HG02943 (cell line): ENCODE measurements around the gene SLIT3.
"Not testable (repeated sequence)": the region's sequence is repeated elsewhere in the genome, so short reads cannot be mapped to it uniquely, and the experiment has no call there.

Source experiments
- ATAC-seq: cut with Tn5 transposase; IDR thresholded peaks from one replicate; pipeline ENCODE4 v1.9.1; 2021; ENCODE audit warnings: mild to moderate bottlenecking, low read depth, moderate library complexity; ENCODE audit not compliant: unreplicated experiment

Gene SLIT3

GRCh38 chr5:169151051-169151805 lies 149.7 kb downstream of the SLIT3 start:
- ATAC-seq, result no peak

DNA sequence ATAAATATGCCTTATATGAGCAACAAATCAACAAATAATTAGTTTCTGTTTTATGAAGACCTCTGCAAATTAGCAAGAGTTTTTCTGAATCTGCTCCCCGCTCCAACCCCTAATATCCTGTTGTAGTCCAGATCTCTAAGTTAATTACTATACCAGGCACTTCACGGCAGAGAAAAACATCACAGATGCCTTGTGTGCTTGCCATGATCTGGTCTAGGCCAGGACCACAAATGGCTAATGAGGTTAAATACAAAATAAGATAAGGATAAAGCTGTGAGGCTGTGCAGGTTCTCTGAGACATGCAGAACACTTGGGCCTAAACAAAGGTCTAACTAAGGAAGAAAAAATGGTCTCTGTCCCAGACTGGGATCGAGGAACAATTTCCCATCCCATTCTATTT lies 150.8 kb downstream of the SLIT3 start:
- ATAC-seq, result no peak

DNA sequence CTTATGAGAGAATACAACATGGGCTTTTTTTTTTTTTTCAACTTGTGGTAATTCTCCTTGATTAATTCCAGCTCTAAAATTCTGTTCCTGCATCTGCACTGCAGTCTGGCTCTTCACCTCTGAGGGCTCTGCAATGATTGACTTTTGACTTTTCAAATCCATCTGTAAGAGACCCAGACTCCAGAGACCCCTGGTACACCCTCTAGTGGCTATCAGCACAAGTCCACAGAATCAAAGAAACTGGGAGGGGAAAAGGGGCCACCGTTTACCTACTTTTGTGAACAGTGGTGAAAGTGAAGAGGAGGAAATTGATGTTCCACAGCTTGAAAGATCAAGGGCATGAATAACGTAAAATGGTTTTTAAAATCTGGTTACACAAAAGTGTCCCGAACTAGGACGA lies 151.6 kb downstream of the SLIT3 start:
- no peak for ATAC-seq

GRCh38 chr5:169148138-169148740 lies 152.7 kb downstream of the SLIT3 start:
- no peak for ATAC-seq

- ATAC-seq, result no peak
Measured at GRCh38 chr5:169147534-169147933, 153.4 kb downstream of the SLIT3 start.

- ATAC-seq, result no peak
Measured at GRCh38 chr5:169146158-169146557, 154.8 kb downstream of the SLIT3 start.

GRCh38 chr5:169142264-169142970 lies 158.5 kb downstream of the SLIT3 start:
- no peak for ATAC-seq

GRCh38 chr5:169140215-169140614 lies 160.7 kb downstream of the SLIT3 start:
- ATAC-seq, result not testable (repeated sequence)

DNA sequence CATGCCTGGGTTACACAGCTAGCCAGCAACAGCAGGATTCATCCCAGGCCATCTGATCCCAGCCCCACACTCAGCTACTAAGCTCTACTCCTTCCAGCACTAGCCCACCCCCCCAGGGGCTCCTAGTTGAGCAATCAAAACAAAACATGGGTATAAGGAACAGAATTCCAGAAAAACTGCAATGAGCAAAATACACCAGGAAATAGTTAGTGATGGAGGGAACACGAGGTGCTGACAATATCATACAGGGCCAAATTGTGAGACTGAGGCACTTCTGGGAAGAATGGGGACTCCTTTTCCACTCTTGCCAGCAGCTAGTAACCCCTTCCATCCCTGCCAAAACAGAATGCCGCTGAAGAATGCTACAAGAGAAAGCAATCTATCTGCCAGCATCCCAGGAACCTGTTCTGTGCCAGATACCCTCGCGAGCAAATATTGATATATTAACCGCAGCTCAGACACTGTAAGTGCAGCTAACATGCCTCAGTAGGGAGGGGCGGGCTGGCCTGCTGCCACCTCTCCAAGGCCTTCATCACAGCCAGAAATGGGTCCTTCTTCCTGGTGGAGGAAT lies 161.4 kb downstream of the SLIT3 start:
- no peak for ATAC-seq

DNA sequence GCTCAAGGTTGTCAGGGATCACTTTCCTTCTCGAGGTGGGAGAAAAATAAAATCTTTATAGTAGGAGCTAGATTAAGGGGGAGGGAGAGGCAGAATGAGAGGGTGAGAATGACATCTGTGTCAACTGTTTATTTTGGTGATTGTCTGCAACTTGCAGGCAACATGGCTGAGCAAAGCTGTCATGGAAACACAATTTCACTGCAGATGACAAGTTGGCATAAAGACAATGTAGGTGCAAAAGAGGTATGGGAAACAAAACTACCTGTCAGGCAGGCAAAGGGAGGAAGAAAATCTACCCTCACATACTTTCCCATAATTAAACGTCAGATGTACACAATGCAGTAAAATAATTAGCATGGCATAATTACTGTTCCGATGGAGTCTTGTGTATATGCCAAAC lies 167.4 kb downstream of the SLIT3 start:
- no peak for ATAC-seq

DNA sequence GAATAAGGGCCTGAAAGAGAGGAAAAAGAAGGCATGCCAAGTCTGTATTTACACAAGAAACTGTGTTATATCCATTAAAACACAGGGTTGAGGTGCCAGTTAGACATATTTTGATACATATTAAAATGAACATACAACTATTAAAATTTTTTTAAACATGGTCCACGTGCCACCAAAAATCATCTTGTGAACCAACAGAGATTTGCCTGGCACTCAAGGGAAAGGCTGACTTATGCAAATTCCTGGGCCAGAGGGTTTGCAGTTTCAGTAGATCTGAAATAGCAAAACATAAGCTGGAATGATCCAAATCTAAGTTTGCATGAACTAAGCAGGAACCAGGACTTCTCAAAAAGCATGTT lies 168.7 kb downstream of the SLIT3 start:
- no peak for ATAC-seq

DNA sequence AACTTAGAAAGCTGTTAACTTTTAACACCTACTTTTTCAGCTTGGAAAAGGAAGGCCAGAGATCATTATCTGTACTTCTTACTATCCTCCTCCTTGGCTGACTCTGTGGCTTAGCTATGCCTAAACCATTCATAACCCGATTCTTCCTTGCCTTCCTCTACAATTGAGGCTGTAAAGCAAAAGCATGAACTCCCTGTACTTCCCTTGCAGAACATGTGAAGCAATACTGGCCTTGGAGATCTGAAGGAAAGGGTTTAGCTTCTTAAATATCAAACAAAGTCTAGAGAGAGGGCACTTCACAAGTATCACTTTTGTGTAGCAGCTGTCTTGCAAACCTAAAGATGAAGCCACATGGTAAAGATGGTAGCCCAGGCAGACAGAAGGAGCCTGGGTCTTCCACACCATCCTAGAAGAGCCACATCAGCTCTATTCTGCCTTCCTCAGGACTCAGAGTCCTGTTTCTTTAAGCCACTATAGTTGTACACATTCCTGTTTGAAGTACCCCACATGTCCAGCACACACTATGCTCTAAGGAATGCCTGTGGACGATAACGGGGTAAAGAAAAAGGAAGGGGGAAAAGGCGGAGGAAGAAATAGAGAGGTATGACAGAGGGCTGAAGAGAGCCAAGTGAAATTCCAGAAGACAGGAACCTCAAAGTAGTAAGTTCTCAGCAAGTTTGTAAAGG lies 169.2 kb downstream of the SLIT3 start:
- ATAC-seq, result no peak

GRCh38 chr5:169128679-169129078 lies 172.3 kb downstream of the SLIT3 start:
- no peak for ATAC-seq

GRCh38 chr5:169127431-169127830 lies 173.5 kb downstream of the SLIT3 start:
- no peak for ATAC-seq

GRCh38 chr5:169126481-169127021 lies 174.4 kb downstream of the SLIT3 start:
- ATAC-seq, result no peak

DNA sequence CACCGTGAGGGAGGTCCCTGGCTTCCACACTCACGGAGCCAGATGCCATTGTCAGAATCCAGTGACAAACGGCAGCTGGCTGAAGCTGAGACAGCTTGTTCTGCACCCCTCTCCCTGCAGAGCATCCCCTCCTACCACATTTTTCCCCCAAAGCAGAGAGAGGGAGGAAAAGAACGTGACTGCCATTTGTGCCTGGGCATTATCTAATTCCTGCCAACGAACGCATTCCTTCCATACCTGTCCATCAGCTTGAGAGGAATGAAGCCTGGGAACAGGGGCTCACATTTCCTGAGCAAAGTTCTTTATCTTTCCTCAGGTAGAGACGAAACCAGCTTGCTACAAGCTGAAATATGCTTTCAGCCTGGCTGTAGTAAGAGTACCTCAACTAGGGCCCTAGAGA lies 175.4 kb downstream of the SLIT3 start:
- no peak for ATAC-seq

- ATAC-seq, result no peak
Measured at GRCh38 chr5:169122951-169123350, 178.0 kb downstream of the SLIT3 start.

- ATAC-seq, result no peak
Measured at GRCh38 chr5:169121630-169122420, 179.1 kb downstream of the SLIT3 start.

DNA sequence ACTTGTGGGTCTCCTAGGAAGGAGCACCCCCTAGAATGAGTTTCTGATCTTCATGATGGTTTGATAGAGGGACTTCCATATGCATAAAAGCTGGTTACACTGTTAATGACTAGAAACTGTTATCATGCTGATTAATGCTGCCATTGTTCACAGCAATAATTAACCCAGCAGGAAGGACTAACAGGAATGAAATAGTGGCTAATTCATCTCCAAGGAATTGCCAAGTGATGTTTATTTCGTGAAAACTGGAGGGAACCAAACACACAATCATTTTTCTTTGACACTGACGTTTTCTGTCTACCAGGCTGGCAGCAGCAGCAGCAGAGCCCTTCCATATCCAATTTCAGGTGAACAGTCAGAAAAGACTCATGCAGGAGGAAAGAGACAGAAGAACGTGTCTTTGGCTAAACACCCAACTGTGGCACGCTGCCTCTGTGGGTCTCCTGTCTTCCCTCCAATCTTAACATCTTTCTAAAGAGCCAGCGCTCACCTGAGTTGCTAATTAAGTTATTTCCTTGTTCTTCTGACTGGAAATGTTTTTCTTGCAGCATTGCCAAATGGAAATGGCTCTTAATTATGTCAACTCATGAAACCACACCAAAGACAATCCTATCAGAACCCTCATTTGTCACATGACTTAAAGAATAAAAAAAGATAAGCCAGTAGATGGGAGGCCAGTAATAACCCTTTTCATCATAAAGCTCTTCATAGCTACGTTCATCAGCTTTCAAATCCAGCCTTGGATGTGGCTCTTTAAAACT lies 181.5 kb downstream of the SLIT3 start:
- ATAC-seq, result no peak
